ENCODE measurements around the gene CPZ.

GRCh38 chr4:8642651-8643321, 50.2 kb downstream of the CPZ start:
- TF ChIP-seq MAFK (IDR thresholded peaks at IDR 0.05; ENCODE audit: low read depth, low read length) (no peak), CTCF (conservative IDR thresholded peaks at IDR 0.05; ENCODE audit: low read depth, low read length) (no peak), POLR2A (IDR thresholded peaks at IDR 0.05; ENCODE audit: low read depth, low read length) (no peak), MXI1 (IDR thresholded peaks at IDR 0.05; ENCODE audit: borderline replicate concordance, low read depth, low read length) (no peak), RFX5 (IDR thresholded peaks at IDR 0.05; ENCODE audit: low read depth, low read length) (no peak), USF2 (IDR thresholded peaks at IDR 0.05; ENCODE audit: low read depth, low read length) (no peak), FOS (IDR thresholded peaks at IDR 0.05; ENCODE audit: low read depth, low read length) (no peak), BHLHE40 (IDR thresholded peaks at IDR 0.05; ENCODE audit: low read depth, low read length) (no peak), CEBPB (IDR thresholded peaks at IDR 0.05; ENCODE audit: low read depth, low read length) (no peak), MAZ (IDR thresholded peaks at IDR 0.05; ENCODE audit: borderline replicate concordance, low read depth, low read length) (no peak), ELK1 (IDR thresholded peaks at IDR 0.05; ENCODE audit: borderline replicate concordance, low read depth, low read length) (no peak), CHD1 (IDR thresholded peaks at IDR 0.05; ENCODE audit: low read depth, low read length) (no peak), SMC3 (IDR thresholded peaks at IDR 0.05; ENCODE audit: low read depth, low read length) (no peak)
